ENCODE results near the gene CPD. TPM values are rescaled to one million over a fixed set of nuclear protein-coding genes. Genes with fewer than 3 reads are reported as not detected.

CPD gene
- total RNA-seq (2021) (38.0 and 52.6 TPM in 2 replicates), Bru-seq, nascent RNA (percentile 78 among the genes with signal in this experiment), BruChase-seq, experiment 1, labeled RNA remaining after a 2-hour chase (percentile 74 among the genes with signal in this experiment), BruChase-seq, experiment 2, labeled RNA remaining after a 6-hour chase (percentile 83 among the genes with signal in this experiment)
- long read RNA-seq, full-length matches to known transcripts: 55 of 80 reads
- long read RNA-seq, partial matches to known transcripts: 4 of 80 reads
- long read RNA-seq, other reads (novel, unspliced or antisense): 21 of 80 reads

- intact Hi-C loops (cut with micrococcal nuclease; ENCODE audit: unreplicated experiment): no loop called here
- Histone ChIP-seq H3K4me3 (ENCODE audit: low read depth, low read length, poor library complexity, severe bottlenecking) (peak within 1 kb of the TSS; percentile 77), H3K27ac (ENCODE audit: low read depth, low read length, poor library complexity, severe bottlenecking) (peak within 1 kb of the TSS; percentile 88), H3K27me3 (replicated peaks; ENCODE audit: insufficient read depth, low read depth, low read length, poor library complexity) (no peaks in the 10 kb centered on the region), H3K4me1 (ENCODE audit: insufficient read depth, low read length, poor library complexity, severe bottlenecking) (peaks cover 43% of the 10 kb centered on the region), H3K9me3 (ENCODE audit: low read depth, low read length, poor library complexity, severe bottlenecking) (no peaks in the 10 kb centered on the region), H3K36me3 (ENCODE audit: insufficient read depth, low read length, poor library complexity, severe bottlenecking) (no peaks in the 10 kb centered on the region)
- TF ChIP-seq CTCF (conservative IDR thresholded peaks at IDR 0.05; ENCODE audit: low read depth, low read length) (no peak), EZH2 (IDR thresholded peaks at IDR 0.05; ENCODE audit: borderline replicate concordance, low read depth, low read length, poor library complexity, severe bottlenecking) (no peak)
- ChIA-PET POLR2A (ENCODE audit: low non-redundant PET) (no interaction called here), CTCF (no interaction called here)
- BruUV-seq (replicated peaks): no TSS peak
- peak; percentile 97 for DNase-seq (ENCODE audit: low spot score)
Measured at GRCh38 chr17:30378825-30379302, at the start of gene CPD. Gene CPD, plus strand, starts transcription at chr17:30378927. Its CDS starts 54 bp downstream, at chr17:30378981.

- no peak overlapping the region for H3K4me3 ChIP-seq (ENCODE audit: low read depth, low read length, poor library complexity, severe bottlenecking)
- DNase-seq (ENCODE audit: low spot score): no peak
- TF ChIP-seq CTCF (conservative IDR thresholded peaks at IDR 0.05; ENCODE audit: low read depth, low read length) (no peak), EZH2 (IDR thresholded peaks at IDR 0.05; ENCODE audit: borderline replicate concordance, low read depth, low read length, poor library complexity, severe bottlenecking) (no peak)
- H3K36me3 ChIP-seq (ENCODE audit: insufficient read depth, low read length, poor library complexity, severe bottlenecking): no peaks in the 10 kb centered on the region
- H3K9me3 ChIP-seq (ENCODE audit: low read depth, low read length, poor library complexity, severe bottlenecking): no peaks in the 10 kb centered on the region
- no TSS peak for BruUV-seq (replicated peaks)
- no peaks in the 10 kb centered on the region for H3K4me1 ChIP-seq (ENCODE audit: insufficient read depth, low read length, poor library complexity, severe bottlenecking)
- POLR2A ChIA-PET (ENCODE audit: low non-redundant PET): no interaction called here
- CTCF ChIA-PET: no interaction called here
- intact Hi-C loops (cut with micrococcal nuclease; ENCODE audit: unreplicated experiment): no loop called here
- no peak overlapping the region for H3K27ac ChIP-seq (ENCODE audit: low read depth, low read length, poor library complexity, severe bottlenecking)
- H3K27me3 ChIP-seq (replicated peaks; ENCODE audit: insufficient read depth, low read depth, low read length, poor library complexity): no peaks in the 10 kb centered on the region
Measured at GRCh38 chr17:30332057-30332542, 46.6 kb upstream of the CPD start.

- intact Hi-C loops (cut with micrococcal nuclease; ENCODE audit: unreplicated experiment): no loop called here
- Histone ChIP-seq H3K27ac (ENCODE audit: low read depth, low read length, poor library complexity, severe bottlenecking) (no peak within 1 kb of the TSS), H3K4me3 (ENCODE audit: low read depth, low read length, poor library complexity, severe bottlenecking) (no peak within 1 kb of the TSS), H3K36me3 (ENCODE audit: insufficient read depth, low read length, poor library complexity, severe bottlenecking) (no peaks in the 10 kb centered on the region), H3K9me3 (ENCODE audit: low read depth, low read length, poor library complexity, severe bottlenecking) (no peaks in the 10 kb centered on the region), H3K27me3 (replicated peaks; ENCODE audit: insufficient read depth, low read depth, low read length, poor library complexity) (no peaks in the 10 kb centered on the region), H3K4me1 (ENCODE audit: insufficient read depth, low read length, poor library complexity, severe bottlenecking) (no peaks in the 10 kb centered on the region)
- BruUV-seq (replicated peaks): no TSS peak
- CTCF ChIA-PET: no interaction called here
- DNase-seq (ENCODE audit: low spot score): no peak
- POLR2A ChIA-PET (ENCODE audit: low non-redundant PET): no interaction called here
- TF ChIP-seq CTCF (conservative IDR thresholded peaks at IDR 0.05; ENCODE audit: low read depth, low read length) (no peak), EZH2 (IDR thresholded peaks at IDR 0.05; ENCODE audit: borderline replicate concordance, low read depth, low read length, poor library complexity, severe bottlenecking) (no peak)
Measured at GRCh38 chr17:30333503-30334360, 45.0 kb upstream of the CPD start, which contains the start of gene TMIGD1. Gene TMIGD1, minus strand, starts transcription at chr17:30334057. Its CDS starts 1,924 bp downstream, at chr17:30332133.
